Measurements from ENCODE around the gene SPAG7. TPM values are rescaled to one million over a fixed set of nuclear protein-coding genes. Genes with fewer than 3 reads are reported as not detected.
"Not testable (repeated sequence)": the region's sequence is repeated elsewhere in the genome, so short reads cannot be mapped to it uniquely, and the experiment has no call there.

SPAG7 gene
- total RNA-seq, 1 experiment from 2014 or later = 75.6 TPM

- DNase-seq (ENCODE audit: low read depth) = no peak
These were observed 28.7 kb downstream of the SPAG7 start for GRCh38 chr17:4938688-4939545.

DNA sequence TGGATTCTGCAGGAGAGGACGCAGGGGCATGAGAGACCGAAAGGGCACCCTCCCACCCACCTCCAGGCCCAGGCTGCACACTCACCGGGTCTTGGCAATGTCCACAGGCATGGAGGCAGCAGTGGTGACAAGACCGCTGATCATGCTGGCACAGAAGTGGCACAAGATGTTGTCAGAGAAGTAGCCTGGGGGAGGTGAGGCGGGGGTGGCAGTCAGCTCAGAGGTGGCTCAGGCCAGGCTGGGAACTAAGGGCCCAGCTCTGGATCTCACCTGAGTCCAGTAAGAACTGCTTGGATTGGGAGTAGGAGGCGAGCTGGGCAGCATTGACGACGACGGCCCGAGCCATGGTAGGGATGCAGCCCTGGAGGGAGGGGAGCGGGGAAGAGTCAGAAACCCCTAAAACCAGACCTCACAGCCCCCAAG is 29.5 kb downstream of the SPAG7 start:
- DNase-seq (ENCODE audit: low read depth) = no peak

GRCh38 chr17:4937553-4937952 is 30.1 kb downstream of the SPAG7 start:
- DNase-seq (ENCODE audit: low read depth) = no peak

- no peak for DNase-seq (ENCODE audit: low read depth)
These were observed 31.2 kb downstream of the SPAG7 start for GRCh38 chr17:4936436-4936835.

GRCh38 chr17:4935650-4936049 is 32.0 kb downstream of the SPAG7 start:
- DNase-seq (ENCODE audit: low read depth) = no peak

DNA sequence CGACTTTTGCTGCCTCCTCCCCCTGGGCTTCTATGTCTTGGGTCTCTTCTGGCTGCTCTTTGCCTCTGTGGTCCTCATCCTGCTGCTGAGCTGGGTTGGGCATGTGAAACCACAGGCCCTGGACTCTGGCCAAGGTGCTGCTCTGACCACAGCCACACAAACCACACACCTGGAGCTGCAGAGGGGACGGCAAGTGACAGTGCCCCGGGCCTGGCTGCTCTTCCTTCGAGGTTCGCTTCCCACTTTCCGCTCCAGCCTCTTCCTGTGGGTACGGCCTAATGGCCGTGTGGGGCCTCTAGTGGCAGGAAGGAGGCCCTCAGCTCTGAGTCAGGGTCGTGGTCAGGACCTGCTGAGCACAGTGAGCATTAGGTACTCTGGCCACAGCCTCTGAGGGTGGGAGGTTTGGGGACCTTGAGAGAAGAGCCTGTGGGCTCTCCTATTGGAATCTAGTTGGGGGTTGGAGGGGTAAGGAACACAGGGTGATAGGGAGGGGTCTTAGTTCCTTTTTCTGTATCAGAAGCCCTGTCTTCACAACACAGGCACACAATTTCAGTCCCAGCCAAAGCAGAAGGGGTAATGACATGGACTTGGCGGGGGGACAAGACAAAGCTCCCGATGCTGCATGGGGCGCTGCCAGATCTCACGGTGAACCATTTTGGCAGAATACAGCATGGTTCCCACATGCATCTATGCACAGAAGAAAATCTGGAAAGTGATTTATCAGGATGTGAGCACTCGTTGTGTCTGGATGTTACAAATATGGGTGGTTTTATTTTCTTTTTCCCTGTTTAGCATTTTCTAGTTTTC is 33.2 kb downstream of the SPAG7 start:
- DNase-seq (ENCODE audit: low read depth) = peak; percentile 82

DNA sequence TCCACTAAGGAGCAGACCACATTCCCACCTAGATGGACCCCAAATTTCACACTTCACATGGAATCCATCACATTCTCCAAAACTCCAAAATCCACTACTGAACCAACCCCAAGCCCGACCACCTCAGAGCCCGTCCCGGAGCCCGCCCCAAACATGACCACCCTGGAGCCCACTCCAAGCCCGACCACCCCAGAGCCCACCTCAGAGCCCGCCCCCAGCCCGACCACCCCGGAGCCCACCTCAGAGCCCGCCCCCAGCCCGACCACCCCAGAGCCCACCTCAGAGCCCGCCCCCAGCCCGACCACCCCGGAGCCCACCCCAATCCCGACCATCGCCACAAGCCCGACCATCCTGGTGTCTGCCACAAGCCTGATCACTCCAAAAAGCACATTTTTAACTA is 34.0 kb downstream of the SPAG7 start:
- DNase-seq (ENCODE audit: low read depth) = no peak

DNA sequence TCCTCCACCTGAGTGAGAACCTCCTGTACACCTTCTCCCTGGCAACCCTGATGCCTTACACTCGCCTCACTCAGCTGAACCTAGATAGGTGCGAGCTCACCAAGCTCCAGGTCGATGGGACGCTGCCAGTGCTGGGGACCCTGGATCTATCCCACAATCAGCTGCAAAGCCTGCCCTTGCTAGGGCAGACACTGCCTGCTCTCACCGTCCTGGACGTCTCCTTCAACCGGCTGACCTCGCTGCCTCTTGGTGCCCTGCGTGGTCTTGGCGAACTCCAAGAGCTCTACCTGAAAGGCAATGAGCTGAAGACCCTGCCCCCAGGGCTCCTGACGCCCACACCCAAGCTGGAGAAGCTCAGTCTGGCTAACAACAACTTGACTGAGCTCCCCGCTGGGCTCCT is 34.9 kb downstream of the SPAG7 start:
- DNase-seq (ENCODE audit: low read depth) = no peak

- no peak for DNase-seq (ENCODE audit: low read depth)
These were observed 35.7 kb downstream of the SPAG7 start, which contains the start of gene GP1BA for GRCh38 chr17:4931963-4932362. GP1BA (plus strand) TSS chr17:4932277; CDS start chr17:4932605, 328 bp downstream.

DNA sequence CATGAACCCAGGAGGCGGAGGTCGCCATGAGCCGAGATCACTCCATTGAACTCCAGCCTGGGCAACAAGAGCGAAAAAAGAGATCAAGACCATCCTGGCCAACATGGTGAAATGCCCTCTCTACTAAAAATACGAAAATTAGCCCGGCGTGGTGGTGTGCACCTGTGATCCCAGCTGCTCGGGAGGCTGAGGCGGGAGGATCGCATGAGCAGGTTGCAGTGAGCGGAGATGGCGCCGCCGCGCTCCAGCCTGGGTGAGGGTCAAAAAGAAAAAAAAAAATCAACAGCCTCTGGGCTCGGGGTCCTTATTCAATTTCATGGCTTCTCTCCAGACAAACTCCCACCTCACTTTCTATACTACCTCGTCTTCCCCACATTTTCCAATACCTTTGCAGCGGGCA is 38.7 kb downstream of the SPAG7 start:
- DNase-seq (ENCODE audit: low read depth) = no peak

GRCh38 chr17:4926577-4927335 is 40.9 kb downstream of the SPAG7 start:
- not testable (repeated sequence) for DNase-seq (ENCODE audit: low read depth)

GRCh38 chr17:4921320-4921719 is 46.3 kb downstream of the SPAG7 start:
- no peak for DNase-seq (ENCODE audit: low read depth)

DNA sequence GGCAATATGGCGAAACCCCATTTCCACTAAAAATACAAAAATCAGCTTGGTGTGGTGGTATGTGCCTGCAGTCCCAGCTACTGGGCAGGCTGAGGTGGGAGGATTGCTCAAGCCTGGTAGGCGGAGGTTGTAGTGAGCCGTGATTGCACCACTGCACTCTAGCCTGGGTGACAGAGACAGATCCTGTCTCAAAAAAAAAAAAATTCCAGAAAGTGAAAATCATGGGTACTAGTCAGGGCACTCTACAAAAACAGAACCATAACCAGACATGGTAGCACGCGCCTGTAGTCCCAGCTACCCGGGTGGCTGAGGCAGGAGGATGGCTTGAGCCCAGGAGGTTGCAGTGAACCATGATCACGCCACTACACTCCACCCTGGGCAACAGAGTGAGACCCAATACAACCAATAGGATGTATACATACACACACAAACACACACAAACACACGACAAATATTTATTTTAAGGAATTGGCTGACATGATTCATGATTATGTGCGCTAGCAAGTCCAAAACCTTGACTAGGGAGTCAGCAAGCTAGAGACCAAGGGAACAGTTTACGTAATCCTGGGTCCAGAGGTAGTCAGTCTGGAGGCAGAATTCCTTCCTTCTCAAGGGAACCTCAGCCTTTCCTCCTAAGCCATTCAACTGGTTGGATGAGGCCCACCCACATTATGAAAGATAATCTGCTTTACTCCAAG is 47.1 kb downstream of the SPAG7 start:
- no peak for DNase-seq (ENCODE audit: low read depth)

GRCh38 chr17:4919511-4920047 is 48.0 kb downstream of the SPAG7 start:
- DNase-seq (ENCODE audit: low read depth) = no peak

DNA sequence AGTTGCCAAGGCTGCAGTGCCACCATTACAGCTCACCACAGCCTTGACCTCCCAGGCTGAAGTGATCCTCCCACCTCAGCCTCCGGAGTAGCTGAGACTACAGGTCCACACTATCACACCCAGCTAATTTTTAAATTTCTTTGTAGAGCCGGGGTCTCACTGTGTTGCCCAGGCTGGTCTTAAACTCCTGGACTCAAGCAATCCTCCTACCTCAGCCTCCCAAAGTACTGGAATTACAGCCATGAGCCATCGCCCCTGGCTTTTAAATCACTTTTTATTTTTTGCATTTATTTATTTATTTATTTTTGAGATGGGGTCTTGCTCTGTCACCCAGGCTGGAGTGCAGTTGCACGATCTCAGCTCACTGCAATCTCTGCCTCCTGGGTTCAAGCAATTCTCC is 53.1 kb downstream of the SPAG7 start:
- not testable (repeated sequence) for DNase-seq (ENCODE audit: low read depth)

DNA sequence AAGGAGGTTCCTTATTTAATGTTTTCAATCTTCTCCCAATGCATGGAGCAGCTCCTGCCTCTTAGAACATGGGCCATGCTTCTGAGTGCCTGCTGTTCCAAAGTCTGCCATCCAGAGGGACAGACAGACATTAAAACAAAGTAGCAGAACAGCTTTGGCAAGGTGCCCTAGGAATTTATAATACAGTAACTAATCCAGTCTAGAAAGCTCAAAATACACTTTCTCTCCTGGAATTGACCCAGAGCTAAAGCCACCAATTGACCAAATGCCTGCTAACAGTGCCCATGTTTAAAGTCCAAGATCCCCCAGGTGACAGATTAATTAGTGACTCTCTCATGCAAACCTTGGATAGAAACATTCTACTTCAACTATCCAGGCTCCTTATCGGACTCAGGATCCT is 53.6 kb downstream of the SPAG7 start:
- no peak for DNase-seq (ENCODE audit: low read depth)
